Effector CD4-positive, alpha-beta T cell (primary cell): ENCODE data around the gene CPA1.

Experiments
- DNase-seq: peaks from one replicate; pipeline ENCODE4 v3.0.0-alpha.2; 2020

The CPA1 gene

DNA sequence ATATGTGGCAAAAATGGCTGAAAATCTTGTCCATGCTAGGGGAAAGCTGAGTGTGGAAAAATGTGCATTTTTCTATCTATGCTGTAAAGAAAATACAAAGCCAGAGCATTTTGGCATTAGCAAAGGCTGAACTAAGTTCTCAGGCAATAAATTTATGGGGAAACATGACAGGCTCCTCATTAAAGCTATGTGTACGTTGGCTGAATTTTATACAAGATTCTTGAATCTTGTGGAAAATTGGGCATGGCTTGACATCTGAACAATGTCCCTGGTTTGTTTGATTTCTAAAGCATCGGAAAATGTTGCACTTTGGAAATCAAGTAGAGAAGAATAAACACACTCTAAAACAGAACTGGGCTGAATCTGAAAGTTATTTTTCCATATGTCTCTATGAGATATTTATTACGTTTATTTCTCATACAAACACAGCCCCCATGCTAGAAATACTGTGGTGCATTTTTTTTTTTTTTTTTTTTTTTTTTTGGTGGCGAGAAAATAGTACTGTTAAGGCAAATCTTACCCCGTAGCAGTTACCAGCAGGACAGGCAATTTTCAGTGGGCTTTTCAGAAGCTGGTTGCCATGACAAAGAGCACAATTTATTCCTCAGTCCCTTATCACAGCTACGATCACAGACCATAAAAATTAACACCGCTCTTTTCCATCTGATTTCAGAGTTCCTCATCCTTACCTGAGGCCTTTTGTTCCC is 16.9 kb downstream of the CPA1 start:
- no peak for DNase-seq

DNA sequence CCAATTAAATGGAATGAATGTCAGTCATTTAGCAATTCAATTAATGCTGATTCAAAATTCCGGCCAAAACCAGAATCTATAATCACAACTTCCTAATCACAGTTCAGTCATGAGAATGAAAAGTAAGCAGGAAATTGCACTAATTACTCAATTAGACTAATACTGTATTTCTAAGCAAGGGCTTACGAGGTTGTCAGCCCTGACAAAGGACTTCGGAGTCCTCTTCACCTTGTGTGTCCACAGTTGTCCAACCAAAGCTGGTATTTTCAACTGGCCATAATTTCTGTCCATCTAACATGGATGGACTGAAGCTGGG is 17.4 kb downstream of the CPA1 start:
- DNase-seq = no peak

DNA sequence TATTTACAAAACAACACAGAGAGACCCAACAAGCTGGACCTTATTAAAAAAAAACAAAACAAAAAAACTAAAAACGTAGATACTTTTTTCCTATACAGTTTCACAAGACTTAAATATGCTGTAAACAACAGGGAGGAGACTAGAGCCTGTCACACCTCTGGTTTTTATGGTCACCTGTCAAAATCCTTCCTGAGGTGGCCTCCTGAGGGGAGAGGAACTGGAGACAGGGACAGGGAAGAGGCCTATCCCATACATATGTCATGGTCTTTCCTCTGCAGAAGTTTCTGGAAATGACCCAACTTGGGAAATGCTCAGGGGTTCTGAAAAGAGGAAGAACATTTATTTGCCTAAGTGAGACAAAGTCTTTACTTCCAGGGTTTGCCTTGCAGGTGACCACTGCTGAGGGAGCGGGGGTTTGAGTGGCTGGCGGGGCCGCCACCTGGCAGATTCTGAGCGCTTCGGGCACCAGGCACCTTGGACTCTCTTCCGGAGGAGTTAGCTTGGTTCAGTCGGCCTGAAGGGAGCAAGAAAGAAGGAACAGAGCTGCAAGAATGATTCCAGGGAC is 18.3 kb downstream of the CPA1 start:
- no peak for DNase-seq

DNA sequence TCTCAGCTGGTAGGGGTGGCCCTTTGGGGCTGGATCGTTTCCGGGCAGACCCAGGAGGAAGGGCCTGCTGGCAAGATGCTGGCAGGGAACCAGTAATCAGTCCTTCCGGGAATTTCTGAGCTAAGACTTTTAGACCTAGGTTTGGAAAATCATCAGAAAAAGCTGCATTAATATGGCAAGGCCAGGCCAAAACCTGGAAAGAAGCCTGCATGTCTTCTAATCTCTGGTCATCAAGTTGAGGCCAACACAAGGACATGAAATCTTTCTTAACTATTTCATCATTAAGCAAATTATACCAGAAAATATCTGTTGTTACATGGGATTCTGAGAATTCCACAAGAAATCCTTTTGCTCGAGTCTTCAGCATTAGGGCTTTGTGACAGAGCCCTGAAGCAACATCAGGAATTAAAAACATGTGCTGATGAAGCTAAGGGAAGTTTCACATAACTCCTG is 19.9 kb downstream of the CPA1 start:
- DNase-seq = no peak

DNA sequence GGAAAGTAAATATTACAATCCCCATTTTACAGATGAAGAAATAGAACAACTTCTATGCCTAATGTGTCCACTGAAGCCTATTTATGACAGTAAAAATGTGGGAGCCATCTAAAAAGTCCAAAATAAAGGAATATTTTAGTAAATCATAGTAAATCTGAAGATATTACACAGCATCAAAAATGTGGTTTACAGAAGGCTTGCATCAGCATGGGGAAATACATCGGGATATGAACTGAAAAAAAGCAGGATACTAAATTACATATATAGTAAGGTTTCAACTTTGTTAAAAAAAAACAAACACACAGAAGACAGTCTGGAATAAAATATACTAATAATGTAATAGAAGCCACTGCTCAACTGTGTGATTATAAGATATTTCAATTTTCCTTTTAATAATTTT is 20.8 kb downstream of the CPA1 start:
- no peak for DNase-seq

DNA sequence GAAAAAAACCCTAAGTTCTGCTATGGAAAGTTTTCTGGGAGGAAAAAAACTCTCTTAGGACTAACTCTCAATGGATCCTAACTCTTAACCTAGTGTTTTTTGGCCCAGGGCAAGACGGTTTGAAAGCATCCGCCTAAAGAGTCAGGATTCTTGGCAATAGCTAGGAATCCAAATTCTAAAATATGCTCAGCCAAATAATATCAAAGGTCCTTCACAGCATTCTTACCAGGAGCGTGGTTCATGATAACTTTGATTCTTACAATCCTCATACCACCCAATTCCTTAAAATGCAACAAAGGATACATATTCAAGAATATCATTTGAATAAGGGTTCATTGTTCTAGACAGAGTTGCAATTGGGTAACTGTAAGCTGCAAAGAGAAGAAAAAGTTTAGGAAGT is 21.3 kb downstream of the CPA1 start:
- DNase-seq = no peak

DNA sequence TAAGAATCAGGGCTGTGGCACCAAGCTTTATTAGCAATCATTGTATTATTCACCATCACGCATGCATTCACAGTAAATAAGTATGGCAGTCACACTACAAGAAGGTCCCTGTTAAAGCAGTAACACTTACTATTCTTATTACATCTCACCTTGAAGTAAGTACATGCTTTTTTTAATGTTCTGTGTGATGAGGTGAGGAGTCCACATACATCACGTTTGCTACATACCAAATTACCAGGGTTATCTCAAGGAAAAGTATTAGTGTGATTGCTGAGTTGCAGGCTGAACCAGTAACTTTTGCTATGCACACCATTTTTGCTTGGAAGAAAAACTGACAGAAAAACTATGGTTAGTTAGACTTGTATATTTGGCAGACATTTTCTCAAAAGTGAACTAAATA is 24.7 kb downstream of the CPA1 start:
- no peak for DNase-seq

DNA sequence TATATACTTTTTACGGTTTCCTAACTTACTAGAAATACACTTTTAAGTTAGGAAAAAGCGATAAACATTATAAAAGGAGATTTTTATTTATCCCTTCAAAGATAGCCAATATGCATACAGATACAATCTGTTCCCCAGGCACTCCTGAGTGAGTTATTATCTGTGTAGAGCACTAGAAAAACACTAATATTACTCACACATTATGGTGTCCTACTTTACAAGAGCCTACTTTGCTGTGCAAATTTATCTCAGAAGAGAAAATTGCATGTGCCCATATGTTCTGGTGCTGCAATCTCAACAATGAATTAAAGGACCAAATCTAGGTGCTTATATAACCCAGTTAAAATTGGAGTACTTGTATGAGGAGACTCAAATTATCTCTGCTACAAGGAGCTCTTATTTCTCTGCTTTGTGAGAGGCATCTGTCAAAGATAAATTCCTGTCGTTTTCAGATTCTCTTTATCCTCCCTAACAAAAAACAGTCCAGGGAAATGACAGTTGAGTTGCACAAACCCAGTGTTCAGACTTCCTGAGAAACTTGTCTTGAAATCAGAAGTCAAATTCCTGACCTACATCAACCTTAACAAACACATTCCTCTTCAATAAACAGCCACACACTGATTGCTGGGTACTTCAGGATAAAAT is 28.9 kb downstream of the CPA1 start:
- DNase-seq = no peak

DNA sequence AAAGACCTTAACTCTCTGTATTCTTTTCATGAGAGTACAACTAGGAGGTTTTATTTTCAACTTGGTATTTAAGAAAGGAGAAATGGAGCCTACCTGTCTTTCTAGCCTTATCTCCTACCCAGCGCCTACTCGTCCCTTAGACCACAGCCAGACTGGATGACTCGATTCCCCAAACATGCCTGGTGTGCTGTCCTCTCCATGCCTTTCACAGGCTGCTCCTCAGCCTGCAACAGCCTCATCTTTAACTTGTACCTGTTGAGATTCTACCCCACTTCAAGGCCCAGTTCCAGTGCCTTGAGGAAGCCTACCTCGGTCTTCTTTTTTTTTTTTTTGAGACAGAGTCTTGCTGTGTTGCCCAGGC is 29.4 kb downstream of the CPA1 start:
- no peak for DNase-seq

DNA sequence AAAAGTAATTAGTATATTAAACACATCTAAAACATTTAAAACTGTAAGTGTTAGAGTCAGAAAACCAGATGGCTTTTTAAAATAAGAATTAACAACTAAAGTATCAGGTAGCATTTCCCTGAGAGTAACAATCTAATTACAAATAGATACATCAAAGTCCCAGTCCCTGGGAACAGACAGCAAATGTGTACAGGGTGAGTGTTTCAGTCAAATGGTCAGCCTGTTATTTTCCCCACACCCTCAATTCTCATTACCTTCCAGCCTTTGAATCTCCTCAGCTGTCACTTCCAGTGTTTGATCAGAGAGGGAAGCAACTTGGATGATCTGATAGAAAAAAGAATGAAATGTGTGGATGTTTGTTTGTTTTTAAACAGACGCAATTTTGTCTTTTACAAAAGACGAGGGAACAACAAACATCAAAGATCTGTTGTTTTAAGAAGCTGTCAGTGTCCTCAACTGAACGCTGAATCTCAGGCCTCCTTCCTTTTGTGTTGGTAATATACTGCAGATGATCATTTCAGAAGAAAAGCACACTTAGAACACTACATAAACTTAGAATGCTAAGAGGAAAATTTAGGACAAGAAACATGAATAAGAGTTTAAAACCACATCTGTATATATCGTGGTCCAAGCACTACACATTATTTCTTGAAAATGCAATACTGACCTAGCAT is 30.7 kb downstream of the CPA1 start:
- no peak for DNase-seq

DNA sequence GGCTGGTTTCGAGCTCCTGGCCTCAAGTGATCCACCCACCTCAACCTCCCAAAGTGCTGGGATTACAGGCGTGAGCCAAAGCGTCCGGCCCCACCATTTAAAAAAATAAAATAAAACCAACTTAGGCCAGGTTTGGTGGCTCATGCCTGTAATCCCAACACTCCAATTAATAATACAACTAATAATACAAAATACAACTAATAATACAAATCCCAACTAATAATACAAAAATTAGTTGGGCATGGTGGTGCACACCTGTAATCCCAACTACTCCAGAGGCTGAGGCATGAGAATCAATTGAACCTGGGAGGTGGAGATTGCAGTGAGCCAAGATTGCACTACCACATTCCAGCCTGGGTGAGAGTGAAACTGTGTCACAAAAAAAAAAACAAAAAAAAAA is 32.9 kb downstream of the CPA1 start:
- no peak for DNase-seq

DNA sequence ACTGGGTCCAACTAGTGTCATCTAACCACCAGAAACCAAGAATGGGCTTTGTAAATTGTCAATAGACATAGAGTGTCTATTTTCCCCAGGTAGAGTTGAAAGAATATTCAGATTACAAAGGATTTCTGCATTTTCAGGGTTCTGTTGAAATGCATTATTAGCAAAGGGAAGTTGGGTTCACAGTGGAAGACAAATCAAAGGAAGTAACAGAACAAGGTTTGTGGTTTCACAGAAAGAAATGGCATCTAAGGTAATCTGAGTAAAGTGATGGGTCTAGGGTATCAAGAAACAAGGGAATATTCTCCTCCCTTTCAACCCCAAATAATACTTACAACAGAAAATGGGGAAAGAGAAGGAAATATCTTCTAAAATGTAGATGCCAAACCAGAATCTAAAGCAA is 34.7 kb downstream of the CPA1 start:
- DNase-seq = no peak

DNA sequence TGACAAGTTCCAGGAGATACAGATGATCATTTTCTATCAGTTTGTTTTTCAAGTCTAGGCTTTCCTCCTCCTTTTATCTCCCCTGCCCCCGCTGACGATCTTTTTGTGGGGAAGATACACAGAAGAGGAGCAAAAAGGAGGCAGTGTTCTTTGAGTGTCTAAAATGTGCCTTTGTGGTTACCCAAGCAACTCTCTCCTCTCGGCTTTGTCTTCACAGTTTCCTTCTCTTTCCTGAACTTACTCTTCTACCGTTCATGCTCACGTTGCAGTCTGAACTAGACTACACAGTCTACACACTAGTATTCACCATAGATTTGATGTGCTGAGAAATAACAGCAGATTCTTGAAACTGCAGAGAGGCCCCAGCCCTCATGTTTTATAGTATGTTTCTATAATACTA is 36.9 kb downstream of the CPA1 start:
- DNase-seq = no peak

DNA sequence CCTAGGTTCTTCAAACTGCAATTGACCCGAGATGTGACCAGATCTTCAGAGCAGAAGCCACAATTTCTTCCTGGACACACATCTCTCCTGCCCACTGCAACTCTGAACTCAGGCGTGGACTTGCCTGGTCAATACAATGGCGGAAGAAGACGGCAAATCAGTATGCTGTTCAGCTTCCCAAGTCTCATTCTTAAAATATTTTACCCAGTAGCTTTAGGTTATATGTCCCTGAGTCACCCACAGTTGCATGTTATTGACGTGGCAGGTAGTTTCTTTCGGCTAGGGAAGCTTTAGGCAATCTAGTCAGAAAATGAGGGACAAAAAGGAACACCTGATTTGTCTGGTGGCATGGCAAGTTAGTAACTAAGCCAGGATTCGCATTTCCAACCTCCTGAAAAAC is 38.0 kb downstream of the CPA1 start:
- no peak for DNase-seq

DNA sequence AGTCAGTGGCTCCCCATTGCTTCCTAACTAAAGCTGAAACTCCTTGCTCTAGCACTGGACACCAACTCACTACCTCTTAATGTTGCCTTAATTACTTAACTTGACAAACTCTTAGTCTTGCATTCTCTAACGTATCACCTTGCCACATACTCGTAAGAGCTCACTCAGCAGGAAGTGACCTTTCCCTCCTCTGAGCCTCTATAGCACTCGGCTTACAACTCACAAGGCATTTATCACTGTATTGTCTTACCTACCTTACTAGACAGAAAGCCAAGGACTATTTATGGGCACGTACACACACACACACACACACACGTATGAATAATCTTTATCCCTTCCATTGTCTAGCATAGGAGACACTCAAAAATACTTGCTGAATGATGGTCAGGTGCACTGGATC is 39.4 kb downstream of the CPA1 start:
- no peak for DNase-seq

DNA sequence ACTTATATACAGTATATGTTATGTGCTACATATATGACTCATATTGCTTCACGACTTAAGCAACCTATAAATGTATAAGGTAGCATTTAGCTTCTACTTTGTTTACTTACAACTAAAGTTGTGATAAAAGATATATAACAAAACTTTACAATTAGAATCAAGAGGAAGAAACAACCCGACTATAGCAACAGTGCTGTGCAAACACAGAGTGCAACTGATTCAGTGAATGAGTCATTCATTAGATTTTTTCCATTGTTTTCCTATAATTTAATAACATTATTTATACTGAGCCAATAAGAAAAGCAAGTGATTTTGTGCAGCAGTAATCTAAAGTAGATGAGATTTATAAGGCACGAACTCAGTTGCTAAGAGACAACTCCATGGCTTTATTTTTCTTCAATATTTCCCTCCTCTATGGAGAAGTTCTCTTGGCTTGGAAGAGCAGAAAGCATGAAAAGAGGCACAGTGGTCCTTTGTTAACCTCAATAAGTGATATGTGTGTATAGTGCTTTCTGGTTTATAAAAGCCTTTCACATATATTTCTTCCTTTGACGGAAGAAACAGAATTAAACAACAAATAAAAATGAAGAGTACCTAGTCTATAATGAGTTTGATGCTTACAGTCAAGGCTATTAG is 40.8 kb downstream of the CPA1 start:
- no peak for DNase-seq

DNA sequence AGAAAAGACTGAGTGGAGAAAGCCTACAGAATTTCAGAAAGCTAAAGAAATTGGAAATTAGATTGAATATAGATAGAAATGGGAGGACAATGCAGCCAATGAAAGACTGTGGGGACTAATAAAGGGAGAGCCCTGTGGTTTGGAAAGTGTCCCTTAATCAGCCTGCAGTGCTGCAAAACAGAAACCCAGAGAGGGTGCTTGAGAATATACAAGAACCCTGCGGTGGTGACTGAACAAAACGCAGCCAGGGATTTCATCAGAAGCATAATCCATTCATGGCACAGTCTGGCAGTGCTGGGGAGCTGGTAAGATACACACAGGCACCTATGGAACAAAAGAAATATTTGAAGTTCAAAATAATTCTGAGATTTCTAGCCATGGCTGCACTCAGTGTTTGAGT is 41.4 kb downstream of the CPA1 start:
- DNase-seq = no peak

DNA sequence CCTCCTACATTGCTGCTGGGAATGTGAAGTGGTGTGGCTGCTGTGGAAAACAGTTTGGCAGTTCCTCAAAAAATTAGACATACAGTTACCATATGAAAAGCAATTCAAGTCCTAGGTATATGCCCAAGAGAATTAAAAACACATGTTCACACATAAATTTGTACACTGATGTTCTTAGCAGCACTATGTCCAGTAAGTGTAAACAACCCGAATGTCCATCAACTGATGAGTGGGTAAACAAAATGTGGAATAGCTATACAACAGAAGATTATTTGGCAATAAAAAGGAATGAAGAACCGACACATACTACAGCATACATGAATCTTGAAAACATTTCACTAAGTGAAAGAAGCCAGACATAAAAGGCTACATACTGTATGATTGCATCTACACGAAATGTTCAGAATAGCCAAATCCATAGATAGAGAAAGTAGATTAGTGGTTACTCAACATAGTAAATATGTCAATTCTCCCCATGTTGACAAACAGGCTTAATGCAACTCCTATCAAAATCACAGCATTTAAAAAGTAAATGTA is 43.3 kb downstream of the CPA1 start:
- DNase-seq = no peak

DNA sequence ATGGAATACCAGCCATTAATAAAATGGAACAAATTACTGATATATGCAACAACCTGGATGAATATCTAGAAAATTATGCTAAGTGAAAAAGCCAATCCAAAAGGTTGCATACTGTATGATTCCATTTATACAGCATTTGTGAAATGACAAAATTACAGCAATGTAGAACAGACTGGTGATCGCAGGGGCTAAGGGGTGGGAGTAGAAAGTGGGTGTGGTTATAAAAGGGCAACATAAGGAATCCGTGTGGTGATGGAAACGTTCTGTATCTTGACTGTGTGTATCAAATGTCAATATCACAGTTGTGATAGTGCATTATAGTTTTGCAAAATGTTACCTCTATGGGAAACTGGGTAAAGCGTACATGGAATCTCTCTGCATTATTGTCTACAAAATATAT is 45.5 kb downstream of the CPA1 start:
- no peak for DNase-seq

DNA sequence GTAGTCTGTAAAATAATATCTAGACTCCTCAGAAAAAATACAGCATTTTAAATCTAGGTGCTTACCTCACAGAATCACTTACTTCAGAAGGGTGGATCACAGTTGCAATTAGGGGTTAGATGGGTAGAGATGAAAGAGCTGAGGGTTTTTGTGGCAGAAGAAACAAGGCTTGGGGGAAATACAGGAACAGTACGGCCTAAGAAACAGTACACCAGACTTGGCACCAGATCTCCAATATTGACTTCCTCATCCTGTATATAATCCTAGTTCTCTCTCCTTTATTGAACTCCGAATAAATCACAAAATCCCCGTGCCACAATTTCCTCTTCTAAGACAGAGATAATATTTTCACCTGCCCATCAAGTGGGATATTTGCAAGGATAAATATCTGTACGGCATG is 46.3 kb downstream of the CPA1 start:
- no peak for DNase-seq

DNA sequence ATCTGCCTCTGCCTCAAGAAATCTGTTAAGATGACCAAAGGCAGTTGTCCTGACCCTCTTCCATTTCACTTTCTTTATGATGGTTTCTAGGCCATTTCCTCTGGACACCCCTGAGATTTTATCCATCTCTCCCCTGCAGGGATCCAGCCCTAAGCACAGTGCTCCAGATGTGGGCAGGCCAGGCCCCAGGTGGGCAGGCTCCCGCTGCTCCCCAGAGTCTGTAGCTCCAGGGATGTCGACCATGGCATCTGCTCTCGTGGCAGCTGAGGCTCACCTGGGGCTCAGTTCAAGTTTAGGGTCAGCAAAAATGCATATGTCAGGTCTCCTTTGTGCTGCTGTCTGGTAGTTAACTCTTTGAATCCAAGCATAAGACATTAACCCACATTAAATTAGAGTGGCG is 48.7 kb downstream of the CPA1 start:
- no peak for DNase-seq

DNA sequence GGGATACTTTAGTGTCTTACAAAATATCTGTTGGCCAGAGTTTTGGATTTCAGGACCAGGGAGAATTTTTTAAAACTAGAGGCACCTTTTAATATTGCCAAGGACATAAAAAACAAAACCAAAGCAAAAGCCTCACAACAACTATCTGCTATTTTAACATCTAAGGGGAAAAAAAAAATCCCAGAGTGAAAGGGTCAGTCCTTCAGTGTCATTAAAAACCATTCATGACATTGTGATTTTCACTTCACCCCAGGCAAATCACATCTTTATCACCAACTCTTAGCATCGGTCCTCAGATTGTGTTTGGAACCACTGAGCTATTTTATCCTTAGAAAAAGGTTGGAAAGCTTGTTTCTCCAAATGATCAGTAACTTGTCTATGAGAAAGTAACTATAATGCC is 49.8 kb downstream of the CPA1 start:
- no peak for DNase-seq

DNA sequence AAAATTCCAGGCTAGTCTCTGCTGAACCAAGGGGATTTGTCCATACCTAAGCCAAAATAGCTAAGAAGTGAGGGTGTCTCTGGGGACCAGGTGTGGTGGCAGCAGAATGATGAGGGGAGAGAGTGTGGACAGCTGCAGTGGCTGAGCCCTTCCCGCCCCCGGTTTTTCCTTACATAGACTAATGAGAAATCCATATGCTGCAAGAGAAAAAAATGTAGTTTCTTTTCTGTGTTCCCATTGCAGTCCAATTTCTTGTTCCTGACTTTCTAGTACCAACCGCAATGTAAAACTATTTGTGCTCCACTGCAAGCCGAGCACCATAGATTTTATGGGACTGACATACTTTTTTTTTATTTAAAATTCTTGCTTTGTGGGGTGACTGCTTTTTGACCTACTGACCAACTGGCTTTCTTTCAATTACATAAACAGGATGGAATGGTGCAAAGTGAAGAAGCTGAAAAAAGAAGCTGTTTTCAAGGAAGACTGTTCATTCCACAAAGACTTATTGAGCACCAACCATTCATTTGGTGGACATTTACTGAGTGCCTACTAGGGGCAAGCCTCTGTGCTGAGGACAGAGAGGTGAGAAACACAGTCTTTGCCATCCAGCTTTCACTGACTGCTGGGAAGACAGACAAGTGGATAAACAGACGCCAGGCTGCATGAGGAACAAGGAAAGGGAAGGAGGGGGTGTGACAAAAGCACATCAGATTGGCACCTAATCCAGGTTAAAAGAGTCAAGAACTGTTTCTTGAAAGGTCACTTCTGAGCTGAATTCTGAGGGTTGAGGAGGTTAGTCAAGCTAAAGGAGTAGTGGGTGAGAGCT is 50.8 kb downstream of the CPA1 start:
- no peak for DNase-seq
